CD4-positive, alpha-beta T cell treated with Interferon alpha-2 for 1 hour (primary cell): Measurements from ENCODE around the gene ICA1.
A peak's percentile ranks its signal among the peaks of the same experiment; 100 is the strongest.
"Not testable (repeated sequence)": the region's sequence is repeated elsewhere in the genome, so short reads cannot be mapped to it uniquely, and the experiment has no call there.

Experiments
- DNase-seq, 2 donors: peaks; one replicate each; pipeline ENCODE4 v3.0.0-alpha.2; 2020 to 2022

ICA1 gene

GRCh38 chr7:8261711-8262695, at the start of gene ICA1:
ICA1 (minus strand) TSS chr7:8262167; CDS start chr7:8235926, 26,241 bp downstream.
- DNase-seq, result peak in 1 of 2 donors; percentile 6

DNA sequence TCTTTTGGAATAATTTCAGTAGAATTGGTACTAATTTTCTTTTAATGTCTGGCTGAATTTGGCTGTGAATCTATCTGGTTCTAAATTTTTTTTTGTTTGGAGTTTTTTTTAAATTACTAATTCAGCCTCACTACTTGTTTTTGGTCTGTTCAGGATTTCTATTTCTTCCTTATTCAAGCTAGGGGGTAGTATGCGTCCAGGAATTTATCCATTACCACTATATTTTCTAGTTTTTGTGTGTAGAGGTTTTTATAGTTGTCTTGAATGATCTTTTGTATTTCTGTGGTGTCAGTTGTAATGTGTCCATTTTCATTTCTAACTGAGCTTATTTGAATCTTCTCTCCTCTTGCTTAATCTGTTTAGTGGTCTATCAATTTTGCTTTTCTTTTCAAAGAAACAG, 48.9 kb upstream of the ICA1 start:
- no peak for DNase-seq

GRCh38 chr7:8305625-8306388, 43.8 kb upstream of the ICA1 start:
- DNase-seq, result no peak

- no peak for DNase-seq
Observed at GRCh38 chr7:8305104-8305503, 43.1 kb upstream of the ICA1 start.

DNA sequence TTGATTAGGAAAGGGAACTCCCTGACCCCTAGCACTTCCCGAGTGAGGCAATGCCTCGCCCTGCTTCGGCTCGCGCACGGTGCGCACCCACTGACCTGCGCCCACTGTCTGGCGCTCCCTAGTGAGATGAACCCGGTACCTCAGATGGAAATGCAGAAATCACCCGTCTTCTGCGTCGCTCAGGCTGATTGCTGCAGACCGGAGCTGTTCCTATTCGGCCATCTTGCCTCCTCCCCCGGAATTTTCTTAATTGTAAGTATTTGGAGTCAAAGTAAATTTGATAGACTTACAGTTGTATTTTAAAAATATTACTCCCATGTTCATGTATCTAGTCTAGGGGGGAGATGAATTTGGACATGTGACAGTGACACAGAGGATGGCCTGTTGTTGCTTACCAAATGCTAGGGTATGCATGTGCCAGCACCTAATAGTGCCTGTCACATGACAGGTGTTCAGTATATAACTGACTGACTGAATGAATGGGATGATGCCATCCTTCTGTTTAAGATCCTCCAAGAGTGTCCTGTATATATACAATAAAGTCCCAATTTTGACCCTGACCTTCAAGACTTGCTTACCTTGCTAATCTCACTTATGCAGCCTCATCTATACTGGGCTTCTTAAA, 42.0 kb upstream of the ICA1 start:
- DNase-seq, result no peak

DNA sequence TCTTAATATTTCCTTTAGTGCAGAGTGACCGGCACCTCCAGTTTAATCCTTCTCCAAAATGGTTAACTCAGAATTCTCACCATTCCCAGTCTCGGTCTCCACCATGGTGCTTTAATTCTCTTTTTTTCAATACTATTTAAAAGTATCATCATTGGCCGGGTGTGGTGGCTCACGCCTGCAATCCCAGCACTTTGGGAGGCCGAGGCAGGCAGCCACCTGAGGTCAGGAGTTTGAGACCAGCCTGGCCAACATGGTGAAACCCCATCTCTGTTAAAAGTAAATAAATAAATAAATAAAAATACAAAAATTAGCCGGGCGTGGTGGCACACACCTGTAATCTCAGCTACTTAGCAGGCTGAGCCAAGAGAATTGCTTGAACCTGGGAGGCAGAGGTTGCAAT, 35.1 kb upstream of the ICA1 start:
- DNase-seq, result not testable (repeated sequence)

GRCh38 chr7:8296362-8296659, 34.3 kb upstream of the ICA1 start:
- DNase-seq, result no peak

- DNase-seq, result peak; percentile 42 to 71
Observed at GRCh38 chr7:8295638-8296361, 33.8 kb upstream of the ICA1 start.

GRCh38 chr7:8291397-8292141, 29.6 kb upstream of the ICA1 start:
- no peak for DNase-seq

- no peak for DNase-seq
Observed at GRCh38 chr7:8290645-8291308, 28.8 kb upstream of the ICA1 start.

DNA sequence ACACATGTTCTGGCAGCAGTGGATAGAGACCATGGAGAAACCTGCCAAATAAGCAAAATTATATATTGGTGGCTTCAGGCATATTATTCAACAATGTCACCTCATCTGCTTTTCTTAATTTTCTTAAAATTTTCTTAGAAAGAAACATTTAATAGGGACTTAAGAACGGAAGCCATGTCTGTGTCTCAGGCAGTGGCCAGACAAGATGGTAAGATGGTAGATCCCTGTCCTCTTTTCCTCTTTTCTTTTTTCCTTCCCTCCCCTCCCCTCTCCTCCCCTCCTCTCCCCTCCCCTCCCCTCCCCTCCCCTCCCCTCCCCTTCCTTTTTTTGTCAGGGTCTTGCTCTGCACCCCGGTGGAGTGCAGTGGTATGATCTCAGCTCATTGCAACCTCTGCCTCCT, 24.2 kb upstream of the ICA1 start:
- DNase-seq, result no peak

DNA sequence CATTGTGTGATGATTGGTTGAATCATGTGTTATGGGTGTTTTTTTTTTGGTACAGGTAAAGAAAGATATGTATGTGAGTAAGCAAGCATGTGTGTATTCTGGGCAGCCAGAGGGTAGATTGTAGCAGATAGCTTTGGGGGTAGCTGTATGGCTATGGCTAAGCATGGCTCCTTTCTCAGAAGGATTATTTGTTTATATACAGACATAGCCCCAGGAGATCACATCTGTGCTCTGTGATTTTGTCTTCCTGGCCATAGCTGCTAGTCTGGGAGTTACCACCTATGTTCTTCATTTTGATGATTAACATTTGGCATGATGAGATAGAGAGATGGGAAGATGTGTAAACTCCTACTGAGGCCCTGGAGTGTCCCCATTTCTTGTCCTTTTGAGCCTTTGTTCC, 23.2 kb upstream of the ICA1 start:
- no peak for DNase-seq

- no peak for DNase-seq
Observed at GRCh38 chr7:8284606-8285005, 22.6 kb upstream of the ICA1 start.

- no peak for DNase-seq
Observed at GRCh38 chr7:8283968-8284367, 22.0 kb upstream of the ICA1 start.

- no peak for DNase-seq
Observed at GRCh38 chr7:8282871-8283270, 20.9 kb upstream of the ICA1 start.

- DNase-seq, result no peak
Observed at GRCh38 chr7:8282162-8282561, 20.2 kb upstream of the ICA1 start.

DNA sequence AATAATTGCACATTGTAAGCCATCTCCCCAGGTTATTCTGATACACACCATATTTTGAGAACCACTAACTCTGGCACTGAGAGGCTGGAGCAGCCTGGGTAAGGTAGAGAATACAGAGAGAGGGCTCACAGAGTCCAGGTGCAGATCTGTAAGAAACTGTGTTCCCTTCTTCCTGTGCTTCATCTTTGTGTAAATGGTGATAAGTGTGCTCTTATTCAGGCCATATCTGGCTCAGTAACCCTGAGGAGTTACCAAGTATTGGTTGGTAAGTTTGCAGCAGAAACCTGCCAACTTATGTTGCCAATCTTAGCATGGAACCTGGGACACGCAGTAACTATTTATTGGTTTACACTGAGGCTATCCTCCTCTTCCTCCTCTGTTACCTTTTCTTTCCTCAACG, 16.2 kb upstream of the ICA1 start:
- DNase-seq, result no peak

GRCh38 chr7:8277394-8277982, 15.5 kb upstream of the ICA1 start:
- DNase-seq, result no peak

GRCh38 chr7:8274589-8274988, 12.6 kb upstream of the ICA1 start:
- DNase-seq, result no peak

DNA sequence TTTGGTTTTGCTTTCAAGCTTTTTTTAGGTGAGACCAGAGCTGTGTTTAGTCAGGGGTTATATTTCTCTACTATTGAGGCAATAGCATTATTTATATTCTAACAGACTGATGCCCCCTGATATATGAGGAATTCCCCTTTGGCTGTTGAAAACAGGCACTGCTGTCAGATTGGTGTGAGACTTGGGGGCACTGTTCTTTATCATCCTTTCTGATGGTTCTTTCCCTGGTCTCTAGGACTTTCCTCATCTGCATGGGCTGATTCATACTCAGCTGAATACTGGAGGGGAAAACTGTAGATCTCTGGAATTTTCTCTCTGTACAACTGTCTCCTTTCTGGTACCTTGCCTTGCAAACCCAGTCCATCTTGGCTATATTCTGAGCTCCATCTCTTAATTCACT, 10.0 kb upstream of the ICA1 start:
- no peak for DNase-seq

GRCh38 chr7:8263048-8263447, 1.1 kb upstream of the ICA1 start:
- DNase-seq, result no peak
